ENCODE data around the gene PRKAR1A.

GRCh38 chr17:68535922-68536321 is 23.7 kb downstream of the PRKAR1A start:
- no peak for TF ChIP-seq POLR2A (IDR thresholded peaks at IDR 0.05)
- no peak for TF ChIP-seq CTCF (IDR thresholded peaks at IDR 0.05)

Data from prostate gland (tissue), 2 donors.